Esophagus squamous epithelium (tissue), 4 donors: Measurements from ENCODE around the gene ACP4.

Experiments used
- POLR2A ChIP-seq, 4 donors: fragments of 450-650 bp; IDR thresholded peaks; one replicate each; pipeline ENCODE4 v1.6.1; 2017; ENCODE audit warnings: antibody characterized with exemption in 4 of 4, mild to moderate bottlenecking in 4 of 4, moderate library complexity in 3 of 4
- TF ChIP-seq, protein P1 (sequence below), 6 experiments: fragments of 450-650 bp in 4 of 6; fragments of 200-600 bp in 2 of 6; sonication (generic) in 2 of 6; IDR thresholded peaks; one replicate each; pipeline ENCODE4 v1.5.1; 2016 to 2019; ENCODE audit warnings: antibody characterized with exemption in 6 of 6, mild to moderate bottlenecking in 4 of 6, moderate library complexity in 4 of 6

- TF ChIP-seq, protein P1, sequence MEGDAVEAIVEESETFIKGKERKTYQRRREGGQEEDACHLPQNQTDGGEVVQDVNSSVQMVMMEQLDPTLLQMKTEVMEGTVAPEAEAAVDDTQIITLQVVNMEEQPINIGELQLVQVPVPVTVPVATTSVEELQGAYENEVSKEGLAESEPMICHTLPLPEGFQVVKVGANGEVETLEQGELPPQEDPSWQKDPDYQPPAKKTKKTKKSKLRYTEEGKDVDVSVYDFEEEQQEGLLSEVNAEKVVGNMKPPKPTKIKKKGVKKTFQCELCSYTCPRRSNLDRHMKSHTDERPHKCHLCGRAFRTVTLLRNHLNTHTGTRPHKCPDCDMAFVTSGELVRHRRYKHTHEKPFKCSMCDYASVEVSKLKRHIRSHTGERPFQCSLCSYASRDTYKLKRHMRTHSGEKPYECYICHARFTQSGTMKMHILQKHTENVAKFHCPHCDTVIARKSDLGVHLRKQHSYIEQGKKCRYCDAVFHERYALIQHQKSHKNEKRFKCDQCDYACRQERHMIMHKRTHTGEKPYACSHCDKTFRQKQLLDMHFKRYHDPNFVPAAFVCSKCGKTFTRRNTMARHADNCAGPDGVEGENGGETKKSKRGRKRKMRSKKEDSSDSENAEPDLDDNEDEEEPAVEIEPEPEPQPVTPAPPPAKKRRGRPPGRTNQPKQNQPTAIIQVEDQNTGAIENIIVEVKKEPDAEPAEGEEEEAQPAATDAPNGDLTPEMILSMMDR (IDR thresholded peaks at IDR 0.05), result no peak
- no peak for TF ChIP-seq POLR2A (IDR thresholded peaks at IDR 0.05)
Measured at GRCh38 chr19:50843205-50843604, 53.0 kb downstream of the ACP4 start.
